SK-N-SH (cell line): ENCODE measurements around the gene FEV. TPM values are rescaled to one million over a fixed set of nuclear protein-coding genes. Genes with fewer than 3 reads are reported as not detected.

ENCODE experiments used
- CHD2 ChIP-seq: fragments of 150-350 bp; IDR thresholded peaks from 2 replicates; pipeline ENCODE4 v1.6.1; 2018; ENCODE audit warnings: low read length; ENCODE audit not compliant: partially characterized antibody
- ELF1 ChIP-seq: IDR thresholded peaks from 2 replicates; pipeline ENCODE4 v1.4.0; 2012
- EP300 ChIP-seq, 2 experiments: IDR thresholded peaks; 2 replicates each; pipeline versions ENCODE4 v1.4.0 to v1.6.1; 2012; ENCODE audit warnings: borderline replicate concordance in 1 of 2, low read depth in 1 of 2, low read length in 1 of 2
- EZH2phosphoT487 ChIP-seq: fragments of 200-600 bp; sonication (generic); IDR thresholded peaks from 2 replicates; pipeline ENCODE4 v1.6.1; 2017; ENCODE audit warnings: low read depth, mixed run types, mild to moderate bottlenecking, antibody characterized with exemption, moderate library complexity, borderline replicate concordance
- FOSL2 ChIP-seq: IDR thresholded peaks from 2 replicates; pipeline ENCODE4 v1.4.0; 2012; ENCODE audit warnings: low read depth, mild to moderate bottlenecking, moderate library complexity, borderline replicate concordance
- FOXJ3 ChIP-seq: sonication (generic); formaldehyde crosslinking; IDR thresholded peaks from 2 replicates; pipeline ENCODE4 v1.5.1; 2020; ENCODE audit warnings: mild to moderate bottlenecking, missing genetic modification reagents
- GABPA ChIP-seq: IDR thresholded peaks from 2 replicates; pipeline ENCODE4 v1.4.0; 2012; ENCODE audit warnings: low read depth, mild to moderate bottlenecking
- MEF2A ChIP-seq: IDR thresholded peaks from 2 replicates; pipeline ENCODE4 v1.4.0; 2012; ENCODE audit warnings: low read depth, borderline replicate concordance
- NFIC ChIP-seq: IDR thresholded peaks from 2 replicates; pipeline ENCODE4 v1.4.0; 2012; ENCODE audit warnings: borderline replicate concordance
- NRF1 ChIP-seq: IDR thresholded peaks from 2 replicates; pipeline ENCODE4 v1.6.1; 2012; ENCODE audit warnings: low read depth, mild to moderate bottlenecking, low read length
- POLR2AphosphoS5 ChIP-seq: IDR thresholded peaks from 2 replicates; pipeline ENCODE4 v1.6.1; 2012; ENCODE audit warnings: low read depth, low read length
- RAD21 ChIP-seq: IDR thresholded peaks from 2 replicates; pipeline ENCODE4 v1.6.1; 2012; ENCODE audit warnings: mild to moderate bottlenecking, low read length
- RXRA ChIP-seq: IDR thresholded peaks from 2 replicates; pipeline ENCODE4 v1.4.0; 2012; ENCODE audit warnings: low read depth, mild to moderate bottlenecking, borderline replicate concordance
- SIN3A ChIP-seq: IDR thresholded peaks from 2 replicates; pipeline ENCODE4 v1.6.1; 2012; ENCODE audit warnings: low read depth, mild to moderate bottlenecking, low read length, moderate library complexity, borderline replicate concordance
- SMC3 ChIP-seq: IDR thresholded peaks from 2 replicates; pipeline ENCODE4 v1.6.1; 2012; ENCODE audit warnings: low read depth, low read length, improper control_type of control experiment
- TAF1 ChIP-seq: IDR thresholded peaks from 2 replicates; pipeline ENCODE4 v1.6.1; 2012; ENCODE audit warnings: low read depth, mild to moderate bottlenecking, low read length, moderate library complexity, borderline replicate concordance
- TCF12 ChIP-seq: IDR thresholded peaks from 2 replicates; pipeline ENCODE4 v1.4.0; 2012
- polyA plus RNA-seq, 3 experiments: library from polyadenylated mRNA; depleted of rRNA; stranded (reverse); fragments of >200 nt; gene quantifications; 2 replicates each; pipeline ENCODE4 v1.2.3, GENCODE V29; 2012
- TF ChIP-seq, protein P1 (sequence below): IDR thresholded peaks from 2 replicates; pipeline ENCODE4 v1.6.1; 2012; ENCODE audit warnings: mild to moderate bottlenecking, low read depth, low read length, moderate library complexity
- TF ChIP-seq, protein P2 (sequence below): IDR thresholded peaks from 2 replicates; pipeline ENCODE4 v1.4.0; 2012; ENCODE audit warnings: low read depth, borderline replicate concordance
- TF ChIP-seq, protein P3 (sequence below): fragments of 150-350 bp; IDR thresholded peaks from 2 replicates; pipeline ENCODE4 v1.6.1; 2016; ENCODE audit warnings: mild to moderate bottlenecking, low read depth, low read length
- TF ChIP-seq, protein P4 (sequence below): IDR thresholded peaks from 2 replicates; pipeline ENCODE4 v1.4.0; 2012; ENCODE audit warnings: low read depth, borderline replicate concordance
- TF ChIP-seq, protein P5 (sequence below): fragments of 200-600 bp; sonication (generic); IDR thresholded peaks from 2 replicates; pipeline ENCODE4 v1.6.1; 2017; ENCODE audit warnings: antibody characterized with exemption, mild to moderate bottlenecking, moderate library complexity
- TF ChIP-seq, protein P6 (sequence below): IDR thresholded peaks from 2 replicates; pipeline ENCODE4 v1.4.0; 2012; ENCODE audit warnings: low read depth

Gene FEV
- polyA plus RNA-seq, 1 of the 3 experiments (the other 2 are of a cell fraction), result 0.53 TPM

DNA sequence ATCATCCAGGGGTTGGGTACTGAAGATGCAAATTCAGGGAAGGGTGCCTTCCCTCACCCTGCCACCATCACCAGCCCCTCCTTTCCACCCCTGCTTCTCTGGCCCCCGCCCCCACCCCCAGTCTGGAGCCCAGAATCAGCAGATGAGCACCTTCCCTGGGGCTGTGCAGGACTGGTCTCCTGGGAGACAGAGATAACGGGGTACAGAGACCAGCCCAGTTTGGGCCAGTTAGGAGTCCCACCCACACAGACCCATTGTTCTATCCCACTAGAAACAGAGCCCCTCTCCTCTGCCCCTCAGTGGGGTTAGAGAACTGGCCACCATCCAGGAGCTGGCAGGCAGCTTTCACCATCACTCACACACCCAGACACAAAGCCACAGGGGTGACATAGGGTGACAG, 12.7 kb upstream of the FEV start (continued):
- TF ChIP-seq, protein P1, sequence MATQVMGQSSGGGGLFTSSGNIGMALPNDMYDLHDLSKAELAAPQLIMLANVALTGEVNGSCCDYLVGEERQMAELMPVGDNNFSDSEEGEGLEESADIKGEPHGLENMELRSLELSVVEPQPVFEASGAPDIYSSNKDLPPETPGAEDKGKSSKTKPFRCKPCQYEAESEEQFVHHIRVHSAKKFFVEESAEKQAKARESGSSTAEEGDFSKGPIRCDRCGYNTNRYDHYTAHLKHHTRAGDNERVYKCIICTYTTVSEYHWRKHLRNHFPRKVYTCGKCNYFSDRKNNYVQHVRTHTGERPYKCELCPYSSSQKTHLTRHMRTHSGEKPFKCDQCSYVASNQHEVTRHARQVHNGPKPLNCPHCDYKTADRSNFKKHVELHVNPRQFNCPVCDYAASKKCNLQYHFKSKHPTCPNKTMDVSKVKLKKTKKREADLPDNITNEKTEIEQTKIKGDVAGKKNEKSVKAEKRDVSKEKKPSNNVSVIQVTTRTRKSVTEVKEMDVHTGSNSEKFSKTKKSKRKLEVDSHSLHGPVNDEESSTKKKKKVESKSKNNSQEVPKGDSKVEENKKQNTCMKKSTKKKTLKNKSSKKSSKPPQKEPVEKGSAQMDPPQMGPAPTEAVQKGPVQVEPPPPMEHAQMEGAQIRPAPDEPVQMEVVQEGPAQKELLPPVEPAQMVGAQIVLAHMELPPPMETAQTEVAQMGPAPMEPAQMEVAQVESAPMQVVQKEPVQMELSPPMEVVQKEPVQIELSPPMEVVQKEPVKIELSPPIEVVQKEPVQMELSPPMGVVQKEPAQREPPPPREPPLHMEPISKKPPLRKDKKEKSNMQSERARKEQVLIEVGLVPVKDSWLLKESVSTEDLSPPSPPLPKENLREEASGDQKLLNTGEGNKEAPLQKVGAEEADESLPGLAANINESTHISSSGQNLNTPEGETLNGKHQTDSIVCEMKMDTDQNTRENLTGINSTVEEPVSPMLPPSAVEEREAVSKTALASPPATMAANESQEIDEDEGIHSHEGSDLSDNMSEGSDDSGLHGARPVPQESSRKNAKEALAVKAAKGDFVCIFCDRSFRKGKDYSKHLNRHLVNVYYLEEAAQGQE, result no peak
- TF ChIP-seq ELF1 (no peak), MEF2A (no peak), FOSL2 (no peak), RAD21 (no peak), EP300 (IDR thresholded peaks at IDR 0.05; ENCODE audit: borderline replicate concordance in 1 of 2, low read depth in 1 of 2, low read length in 1 of 2) (peak in 1 of 2 experiments; percentile 85; a peak in 2 of 4 replicates), SIN3A (no peak), POLR2AphosphoS5 (no peak), SMC3 (peak; percentile 0; the same call in 1 of the 2 replicates), NFIC (no peak), CHD2 (peak; percentile 91), RXRA (no peak), TAF1 (no peak), TCF12 (no peak), FOXJ3 (CRISPR knock-in tag) (peak; percentile 78; the same call in 1 of the 2 replicates), EZH2phosphoT487 (no peak), GABPA (no peak), NRF1 (no peak)
- TF ChIP-seq, protein P2, sequence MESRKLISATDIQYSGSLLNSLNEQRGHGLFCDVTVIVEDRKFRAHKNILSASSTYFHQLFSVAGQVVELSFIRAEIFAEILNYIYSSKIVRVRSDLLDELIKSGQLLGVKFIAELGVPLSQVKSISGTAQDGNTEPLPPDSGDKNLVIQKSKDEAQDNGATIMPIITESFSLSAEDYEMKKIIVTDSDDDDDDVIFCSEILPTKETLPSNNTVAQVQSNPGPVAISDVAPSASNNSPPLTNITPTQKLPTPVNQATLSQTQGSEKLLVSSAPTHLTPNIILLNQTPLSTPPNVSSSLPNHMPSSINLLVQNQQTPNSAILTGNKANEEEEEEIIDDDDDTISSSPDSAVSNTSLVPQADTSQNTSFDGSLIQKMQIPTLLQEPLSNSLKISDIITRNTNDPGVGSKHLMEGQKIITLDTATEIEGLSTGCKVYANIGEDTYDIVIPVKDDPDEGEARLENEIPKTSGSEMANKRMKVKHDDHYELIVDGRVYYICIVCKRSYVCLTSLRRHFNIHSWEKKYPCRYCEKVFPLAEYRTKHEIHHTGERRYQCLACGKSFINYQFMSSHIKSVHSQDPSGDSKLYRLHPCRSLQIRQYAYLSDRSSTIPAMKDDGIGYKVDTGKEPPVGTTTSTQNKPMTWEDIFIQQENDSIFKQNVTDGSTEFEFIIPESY, result no peak
- TF ChIP-seq, protein P3, sequence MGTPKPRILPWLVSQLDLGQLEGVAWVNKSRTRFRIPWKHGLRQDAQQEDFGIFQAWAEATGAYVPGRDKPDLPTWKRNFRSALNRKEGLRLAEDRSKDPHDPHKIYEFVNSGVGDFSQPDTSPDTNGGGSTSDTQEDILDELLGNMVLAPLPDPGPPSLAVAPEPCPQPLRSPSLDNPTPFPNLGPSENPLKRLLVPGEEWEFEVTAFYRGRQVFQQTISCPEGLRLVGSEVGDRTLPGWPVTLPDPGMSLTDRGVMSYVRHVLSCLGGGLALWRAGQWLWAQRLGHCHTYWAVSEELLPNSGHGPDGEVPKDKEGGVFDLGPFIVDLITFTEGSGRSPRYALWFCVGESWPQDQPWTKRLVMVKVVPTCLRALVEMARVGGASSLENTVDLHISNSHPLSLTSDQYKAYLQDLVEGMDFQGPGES, result no peak
- TF ChIP-seq, protein P4, sequence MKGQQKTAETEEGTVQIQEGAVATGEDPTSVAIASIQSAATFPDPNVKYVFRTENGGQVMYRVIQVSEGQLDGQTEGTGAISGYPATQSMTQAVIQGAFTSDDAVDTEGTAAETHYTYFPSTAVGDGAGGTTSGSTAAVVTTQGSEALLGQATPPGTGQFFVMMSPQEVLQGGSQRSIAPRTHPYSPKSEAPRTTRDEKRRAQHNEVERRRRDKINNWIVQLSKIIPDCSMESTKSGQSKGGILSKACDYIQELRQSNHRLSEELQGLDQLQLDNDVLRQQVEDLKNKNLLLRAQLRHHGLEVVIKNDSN, result no peak
- TF ChIP-seq, protein P5, sequence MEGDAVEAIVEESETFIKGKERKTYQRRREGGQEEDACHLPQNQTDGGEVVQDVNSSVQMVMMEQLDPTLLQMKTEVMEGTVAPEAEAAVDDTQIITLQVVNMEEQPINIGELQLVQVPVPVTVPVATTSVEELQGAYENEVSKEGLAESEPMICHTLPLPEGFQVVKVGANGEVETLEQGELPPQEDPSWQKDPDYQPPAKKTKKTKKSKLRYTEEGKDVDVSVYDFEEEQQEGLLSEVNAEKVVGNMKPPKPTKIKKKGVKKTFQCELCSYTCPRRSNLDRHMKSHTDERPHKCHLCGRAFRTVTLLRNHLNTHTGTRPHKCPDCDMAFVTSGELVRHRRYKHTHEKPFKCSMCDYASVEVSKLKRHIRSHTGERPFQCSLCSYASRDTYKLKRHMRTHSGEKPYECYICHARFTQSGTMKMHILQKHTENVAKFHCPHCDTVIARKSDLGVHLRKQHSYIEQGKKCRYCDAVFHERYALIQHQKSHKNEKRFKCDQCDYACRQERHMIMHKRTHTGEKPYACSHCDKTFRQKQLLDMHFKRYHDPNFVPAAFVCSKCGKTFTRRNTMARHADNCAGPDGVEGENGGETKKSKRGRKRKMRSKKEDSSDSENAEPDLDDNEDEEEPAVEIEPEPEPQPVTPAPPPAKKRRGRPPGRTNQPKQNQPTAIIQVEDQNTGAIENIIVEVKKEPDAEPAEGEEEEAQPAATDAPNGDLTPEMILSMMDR, result no peak
- TF ChIP-seq, protein P6, sequence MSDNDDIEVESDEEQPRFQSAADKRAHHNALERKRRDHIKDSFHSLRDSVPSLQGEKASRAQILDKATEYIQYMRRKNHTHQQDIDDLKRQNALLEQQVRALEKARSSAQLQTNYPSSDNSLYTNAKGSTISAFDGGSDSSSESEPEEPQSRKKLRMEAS, result no peak
